ENCODE data around the gene LAD1.

DNA sequence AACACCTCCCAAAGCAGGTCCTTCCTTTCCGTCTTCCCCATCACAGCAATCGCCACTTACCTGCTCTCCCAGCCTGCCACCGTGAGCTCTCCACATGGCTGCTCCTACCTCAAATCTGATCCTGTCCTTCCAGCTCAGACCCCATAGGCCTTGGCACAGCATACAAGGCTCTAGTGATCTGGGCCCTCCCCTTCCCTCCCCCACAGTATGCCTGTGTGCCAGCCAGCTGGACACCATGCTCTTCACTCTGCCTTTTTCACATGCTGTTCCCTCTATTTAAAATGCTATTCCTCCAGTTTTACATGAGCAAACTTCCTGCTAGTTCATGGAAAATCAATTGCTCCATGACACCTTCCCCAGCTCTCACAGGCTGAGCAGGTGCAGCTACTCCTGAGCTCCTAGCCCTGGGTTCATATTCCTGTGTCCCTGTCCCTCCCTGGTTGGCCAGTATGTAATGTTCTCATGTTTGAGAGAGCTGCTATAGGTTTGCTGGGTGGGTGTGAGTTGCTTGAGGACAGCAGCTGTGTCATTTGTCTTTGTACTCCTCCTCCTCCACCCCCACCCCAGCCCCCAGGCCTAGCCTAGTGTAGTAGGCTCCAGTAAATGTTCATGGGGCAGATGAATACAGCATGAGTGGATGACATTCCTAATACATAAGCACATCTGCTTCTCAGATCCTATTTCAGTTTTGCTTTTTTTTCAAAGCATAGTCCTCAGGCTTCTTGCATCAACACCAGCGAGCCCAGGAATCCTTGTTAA lies 15.3 kb downstream of the LAD1 start:
- TF ChIP-seq, protein P1, sequence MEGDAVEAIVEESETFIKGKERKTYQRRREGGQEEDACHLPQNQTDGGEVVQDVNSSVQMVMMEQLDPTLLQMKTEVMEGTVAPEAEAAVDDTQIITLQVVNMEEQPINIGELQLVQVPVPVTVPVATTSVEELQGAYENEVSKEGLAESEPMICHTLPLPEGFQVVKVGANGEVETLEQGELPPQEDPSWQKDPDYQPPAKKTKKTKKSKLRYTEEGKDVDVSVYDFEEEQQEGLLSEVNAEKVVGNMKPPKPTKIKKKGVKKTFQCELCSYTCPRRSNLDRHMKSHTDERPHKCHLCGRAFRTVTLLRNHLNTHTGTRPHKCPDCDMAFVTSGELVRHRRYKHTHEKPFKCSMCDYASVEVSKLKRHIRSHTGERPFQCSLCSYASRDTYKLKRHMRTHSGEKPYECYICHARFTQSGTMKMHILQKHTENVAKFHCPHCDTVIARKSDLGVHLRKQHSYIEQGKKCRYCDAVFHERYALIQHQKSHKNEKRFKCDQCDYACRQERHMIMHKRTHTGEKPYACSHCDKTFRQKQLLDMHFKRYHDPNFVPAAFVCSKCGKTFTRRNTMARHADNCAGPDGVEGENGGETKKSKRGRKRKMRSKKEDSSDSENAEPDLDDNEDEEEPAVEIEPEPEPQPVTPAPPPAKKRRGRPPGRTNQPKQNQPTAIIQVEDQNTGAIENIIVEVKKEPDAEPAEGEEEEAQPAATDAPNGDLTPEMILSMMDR (IDR thresholded peaks at IDR 0.05), result no peak
- TF ChIP-seq POLR2A (IDR thresholded peaks at IDR 0.05) (no peak), POLR2AphosphoS5 (IDR thresholded peaks at IDR 0.05) (no peak)

Data from breast epithelium (tissue), 3 donors.